PFSK-1 (cell line): Measurements from ENCODE around the gene SOX12.
A peak's percentile ranks its signal among the peaks of the same experiment; 100 is the strongest.

Experiments used
- FOXP2 ChIP-seq: optimal IDR thresholded peaks from 2 replicates; pipeline ENCODE3; 2011; ENCODE audit warnings: borderline replicate concordance, control low read depth, inconsistent platforms; ENCODE audit not compliant: insufficient read depth; ENCODE audit errors: extremely low read length, extremely low read depth
- POLR2AphosphoS5 ChIP-seq: IDR thresholded peaks from 2 replicates; pipeline ENCODE4 v1.6.1; 2012; ENCODE audit warnings: low read depth, mild to moderate bottlenecking, control low read depth, low read length, moderate library complexity
- REST ChIP-seq, 2 experiments: IDR thresholded peaks; 2 replicates each; pipeline versions ENCODE4 v1.6.1 to v1.8.0; 2011 to 2012; ENCODE audit warnings: low read depth in 2 of 2, low read length in 2 of 2, control low read depth in 1 of 2, inconsistent platforms in 1 of 2, mild to moderate bottlenecking in 1 of 2, moderate library complexity in 1 of 2; ENCODE audit not compliant: insufficient read depth in 1 of 2
- SIN3A ChIP-seq: IDR thresholded peaks from 2 replicates; pipeline ENCODE4 v1.6.1; 2012; ENCODE audit warnings: mild to moderate bottlenecking, low read length, moderate library complexity, borderline replicate concordance; ENCODE audit not compliant: insufficient read depth
- TAF1 ChIP-seq: IDR thresholded peaks from 2 replicates; pipeline ENCODE4 v1.6.1; 2012; ENCODE audit warnings: low read length, control low read depth, borderline replicate concordance; ENCODE audit not compliant: insufficient read depth

SOX12 gene

GRCh38 chr20:324177-325044 is 941 bp upstream of the SOX12 start:
- TF ChIP-seq SIN3A (peak; percentile 86; the same call in 1 of the 2 replicates), FOXP2 (peak; percentile 89), REST (IDR thresholded peaks at IDR 0.05; ENCODE audit: insufficient read depth in 1 of 2, low read depth in 2 of 2, low read length in 2 of 2) (no peak), TAF1 (peak; percentile 37; the same call in 1 of the 2 replicates), POLR2AphosphoS5 (peak; percentile 67; the same call in 1 of the 2 replicates)

GRCh38 chr20:325889-326644 is 715 bp downstream of the SOX12 start:
- TF ChIP-seq SIN3A, result no peak
- no peak for TF ChIP-seq FOXP2
- no peak for TF ChIP-seq REST (IDR thresholded peaks at IDR 0.05; ENCODE audit: insufficient read depth in 1 of 2, low read depth in 2 of 2, low read length in 2 of 2)

- TF ChIP-seq TAF1, result no peak
- no peak; the same call in 1 of the 2 replicates for TF ChIP-seq POLR2AphosphoS5
- peak; percentile 84; the same call in 1 of the 2 replicates for TF ChIP-seq SIN3A
- TF ChIP-seq FOXP2, result no peak
Measured at GRCh38 chr20:326645-327185, 1.4 kb downstream of the SOX12 start.

- TF ChIP-seq TAF1, result peak; percentile 29; the same call in 1 of the 2 replicates
- no peak for TF ChIP-seq FOXP2
- TF ChIP-seq POLR2AphosphoS5, result peak; percentile 66; the same call in 1 of the 2 replicates
- TF ChIP-seq REST (IDR thresholded peaks at IDR 0.05; ENCODE audit: insufficient read depth in 1 of 2, low read depth in 2 of 2, low read length in 2 of 2), result no peak
- no peak for TF ChIP-seq SIN3A
Measured at GRCh38 chr20:327186-328026, 2.1 kb downstream of the SOX12 start.
